T-helper 1 cell treated with Interleukin-12 subunit alpha and Interleukin-12 subunit beta and Interleukin-4 antibody, amounts not matched to agents 30 μg/mL and 1 μg/mL, for 36 hours (primary cell): ENCODE measurements around the gene SNCAIP.

Experiments
- H3K27ac Mint-ChIP-seq: one replicate; pipeline ENCODE4 v1.8.0; 2021; ENCODE audit warnings: mild to moderate bottlenecking, mixed read lengths
- H3K27me3 Mint-ChIP-seq: one replicate; pipeline ENCODE4 v1.8.0; 2021; ENCODE audit warnings: low read depth, mixed read lengths
- H3K36me3 Mint-ChIP-seq: one replicate; pipeline ENCODE4 v1.8.0; 2021; ENCODE audit warnings: low read depth, mixed read lengths
- H3K4me1 Mint-ChIP-seq: one replicate; pipeline ENCODE4 v1.8.0; 2021; ENCODE audit warnings: low read depth, mixed read lengths
- H3K4me3 Mint-ChIP-seq: one replicate; pipeline ENCODE4 v1.8.0; 2021; ENCODE audit warnings: mild to moderate bottlenecking, moderate library complexity, mixed read lengths
- H3K9me3 Mint-ChIP-seq: one replicate; pipeline ENCODE4 v1.8.0; 2021; ENCODE audit warnings: mixed read lengths

SNCAIP gene

GRCh38 chr5:122507581-122507980 is 195.5 kb downstream of the SNCAIP start:
- no peaks in the 10 kb centered on the region for H3K36me3 Mint-ChIP-seq
- no peaks in the 10 kb centered on the region for H3K27me3 Mint-ChIP-seq
- H3K4me3 Mint-ChIP-seq = no peak overlapping the region
- H3K9me3 Mint-ChIP-seq = no peaks in the 10 kb centered on the region
- H3K27ac Mint-ChIP-seq = no peak overlapping the region
- H3K4me1 Mint-ChIP-seq = no peaks in the 10 kb centered on the region

- no peaks in the 10 kb centered on the region for H3K27me3 Mint-ChIP-seq
- H3K4me1 Mint-ChIP-seq = no peaks in the 10 kb centered on the region
- no peaks in the 10 kb centered on the region for H3K9me3 Mint-ChIP-seq
- no peak overlapping the region for H3K27ac Mint-ChIP-seq
- no peaks in the 10 kb centered on the region for H3K36me3 Mint-ChIP-seq
- no peak overlapping the region for H3K4me3 Mint-ChIP-seq
Measured at GRCh38 chr5:122508623-122509022, 196.6 kb downstream of the SNCAIP start.
